ENCODE results near the gene ITPK1. TPM values are rescaled to one million over a fixed set of nuclear protein-coding genes. Genes with fewer than 3 reads are reported as not detected.

The ITPK1 gene
- total and polyA plus RNA-seq, 2 experiments from 2014 or later: 18.7 to 35.0 TPM

DNA sequence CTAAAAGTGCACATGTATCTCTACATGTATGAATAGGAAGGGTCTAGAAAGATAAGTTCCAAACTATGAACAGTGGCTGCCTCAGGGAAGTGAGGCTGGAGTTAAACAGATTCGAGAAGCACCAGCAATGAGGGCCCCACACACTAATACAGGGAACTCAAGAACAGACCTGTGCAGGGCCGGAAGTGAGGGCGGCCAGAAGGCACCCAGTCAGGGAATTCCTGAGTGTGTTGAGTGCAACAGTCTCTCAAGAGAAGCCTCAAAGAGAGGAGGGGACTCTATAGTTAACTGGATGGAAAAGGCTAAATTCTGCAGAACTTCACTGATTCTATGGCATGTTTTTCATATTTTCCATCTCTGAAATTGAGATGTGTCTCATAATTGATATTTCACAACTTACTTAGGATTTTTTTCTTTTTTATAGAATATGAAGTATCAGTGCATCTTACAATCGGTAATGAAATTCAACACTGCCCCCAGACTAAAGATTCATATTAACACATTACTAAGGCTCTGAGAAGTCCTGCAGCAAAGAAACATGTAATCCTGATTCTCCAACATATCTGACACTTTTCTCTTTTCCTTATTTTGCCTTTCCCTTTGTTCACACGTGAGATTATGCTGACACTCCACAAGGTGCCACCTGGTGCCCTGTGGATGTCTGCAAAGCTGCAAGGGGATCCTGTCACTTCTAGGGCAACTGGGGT, 131.5 kb downstream of the ITPK1 start:
- Histone ChIP-seq H3K9me3 (ENCODE audit: low read depth) (no peaks in the 10 kb centered on the region), H2AFZ (no peak overlapping the region), H3K36me3 (ENCODE audit: low read depth) (no peaks in the 10 kb centered on the region), H3K4me3 (no peak overlapping the region), H3K4me2 (ENCODE audit: unreplicated experiment) (no peak overlapping the region), H3K27me3 (replicated peaks; ENCODE audit: insufficient read depth) (no peaks in the 10 kb centered on the region), H3K27ac (no peak overlapping the region), H3K4me1 (ENCODE audit: insufficient read depth) (peaks cover 14% of the 10 kb centered on the region), H3K79me2 (ENCODE audit: insufficient read depth) (no peaks in the 10 kb centered on the region), H3F3A (ENCODE audit: insufficient read depth) (0 out of 2 replicates have a peak, but pooled peaks cover 3% of the 10 kb centered on the region), H3K9me2 (ENCODE audit: insufficient read depth) (no peaks in the 10 kb centered on the region), H4K20me1 (ENCODE audit: insufficient read depth) (no peaks in the 10 kb centered on the region), H3K9ac (no peak overlapping the region)
- DNase-seq: no peak
- no peak for TF ChIP-seq EZH2 (IDR thresholded peaks at IDR 0.05; ENCODE audit: insufficient read depth, poor library complexity, severe bottlenecking)
- TF ChIP-seq EZH2phosphoT487 (IDR thresholded peaks at IDR 0.05; ENCODE audit: insufficient read depth, low read depth): no peak
- in situ Hi-C loops (cut with MboI): no loop called here
- 89 to 93% methylated on average over 5 of the region's 5 CpGs for WGBS, 2 experiments (ENCODE audit: low coverage in 1 of 2, low lambda C conversion rate in 2 of 2, missing lambda C conversion rate in 2 of 2)

DNA sequence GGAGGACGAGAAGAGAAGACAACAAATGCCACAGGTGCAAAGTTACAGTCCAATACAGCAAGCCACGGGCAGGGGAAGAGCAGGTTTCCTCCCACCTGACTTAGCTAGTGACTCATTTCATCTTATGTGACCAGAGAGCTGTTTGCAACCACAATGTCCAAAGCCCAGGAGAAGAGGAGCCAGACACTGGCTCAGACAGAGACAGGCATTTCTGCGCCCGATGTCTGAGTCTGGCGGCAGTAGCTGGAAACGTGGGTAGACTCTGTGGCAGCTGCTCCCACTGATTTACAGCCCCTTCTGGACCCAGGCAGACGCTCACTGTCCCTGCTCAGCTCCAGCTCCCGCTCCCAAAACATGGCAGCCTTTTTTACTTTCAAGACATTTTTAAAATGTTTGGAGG, 132.8 kb downstream of the ITPK1 start:
- 87% methylated on average over 8 of the region's 8 CpGs for WGBS, 2 experiments (ENCODE audit: low coverage in 1 of 2, low lambda C conversion rate in 2 of 2, missing lambda C conversion rate in 2 of 2)
- no peak overlapping the region for H3K4me2 ChIP-seq (ENCODE audit: unreplicated experiment)
- H3K9ac ChIP-seq: no peak overlapping the region
- no peak overlapping the region for H2AFZ ChIP-seq
- H3K27ac ChIP-seq: no peak overlapping the region
- H3K9me2 ChIP-seq (ENCODE audit: insufficient read depth): no peaks in the 10 kb centered on the region
- H3K36me3 ChIP-seq (ENCODE audit: low read depth): no peaks in the 10 kb centered on the region
- DNase-seq: no peak
- H3K4me1 ChIP-seq (ENCODE audit: insufficient read depth): peaks cover 14% of the 10 kb centered on the region
- in situ Hi-C loops (cut with MboI): no loop called here
- no peak overlapping the region for H3K4me3 ChIP-seq
- no peaks in the 10 kb centered on the region for H3K79me2 ChIP-seq (ENCODE audit: insufficient read depth)
- H4K20me1 ChIP-seq (ENCODE audit: insufficient read depth): no peaks in the 10 kb centered on the region
- H3K27me3 ChIP-seq (replicated peaks; ENCODE audit: insufficient read depth): no peaks in the 10 kb centered on the region
- no peaks in the 10 kb centered on the region for H3K9me3 ChIP-seq (ENCODE audit: low read depth)
- TF ChIP-seq EZH2 (IDR thresholded peaks at IDR 0.05; ENCODE audit: insufficient read depth, poor library complexity, severe bottlenecking): no peak
- no peak for TF ChIP-seq EZH2phosphoT487 (IDR thresholded peaks at IDR 0.05; ENCODE audit: insufficient read depth, low read depth)
- H3F3A ChIP-seq (ENCODE audit: insufficient read depth): 0 out of 2 replicates have a peak, but pooled peaks cover 3% of the 10 kb centered on the region

DNA sequence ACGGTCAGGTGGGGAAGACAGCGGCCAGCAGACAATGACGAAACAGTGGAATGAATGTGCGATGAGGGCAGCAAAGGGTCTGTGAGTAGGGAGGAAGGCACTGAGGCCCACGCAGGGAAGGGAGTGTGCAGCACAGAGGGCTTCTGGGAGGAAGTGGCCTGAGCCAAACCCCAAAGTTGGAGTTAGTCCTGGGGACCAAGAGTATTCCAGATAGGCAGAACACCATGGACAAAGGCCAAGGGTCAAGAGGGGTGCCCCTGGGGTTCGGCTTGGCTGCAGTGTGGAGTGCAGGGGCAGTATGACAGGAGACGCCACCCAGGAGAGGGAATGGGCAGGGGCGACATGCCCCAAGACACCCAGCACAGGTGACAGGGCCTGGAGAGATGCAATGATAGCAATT, 134.0 kb downstream of the ITPK1 start:
- Histone ChIP-seq H4K20me1 (ENCODE audit: insufficient read depth) (no peaks in the 10 kb centered on the region), H3K9ac (no peak overlapping the region), H3K9me2 (ENCODE audit: insufficient read depth) (no peaks in the 10 kb centered on the region), H3K79me2 (ENCODE audit: insufficient read depth) (no peaks in the 10 kb centered on the region), H3K4me2 (ENCODE audit: unreplicated experiment) (no peak overlapping the region), H3K4me1 (ENCODE audit: insufficient read depth) (peaks cover 13% of the 10 kb centered on the region), H3K27ac (no peak overlapping the region), H2AFZ (no peak overlapping the region), H3F3A (ENCODE audit: insufficient read depth) (0 out of 2 replicates have a peak, but pooled peaks cover 3% of the 10 kb centered on the region), H3K9me3 (ENCODE audit: low read depth) (no peaks in the 10 kb centered on the region), H3K36me3 (ENCODE audit: low read depth) (no peaks in the 10 kb centered on the region), H3K4me3 (no peak overlapping the region), H3K27me3 (replicated peaks; ENCODE audit: insufficient read depth) (no peaks in the 10 kb centered on the region)
- TF ChIP-seq EZH2phosphoT487 (IDR thresholded peaks at IDR 0.05; ENCODE audit: insufficient read depth, low read depth): no peak
- TF ChIP-seq EZH2 (IDR thresholded peaks at IDR 0.05; ENCODE audit: insufficient read depth, poor library complexity, severe bottlenecking): no peak
- DNase-seq: no peak
- WGBS, 2 experiments (ENCODE audit: low coverage in 1 of 2, low lambda C conversion rate in 2 of 2, missing lambda C conversion rate in 2 of 2): 97% methylated on average over 8 of the region's 8 CpGs
- in situ Hi-C loops (cut with MboI): no loop called here

DNA sequence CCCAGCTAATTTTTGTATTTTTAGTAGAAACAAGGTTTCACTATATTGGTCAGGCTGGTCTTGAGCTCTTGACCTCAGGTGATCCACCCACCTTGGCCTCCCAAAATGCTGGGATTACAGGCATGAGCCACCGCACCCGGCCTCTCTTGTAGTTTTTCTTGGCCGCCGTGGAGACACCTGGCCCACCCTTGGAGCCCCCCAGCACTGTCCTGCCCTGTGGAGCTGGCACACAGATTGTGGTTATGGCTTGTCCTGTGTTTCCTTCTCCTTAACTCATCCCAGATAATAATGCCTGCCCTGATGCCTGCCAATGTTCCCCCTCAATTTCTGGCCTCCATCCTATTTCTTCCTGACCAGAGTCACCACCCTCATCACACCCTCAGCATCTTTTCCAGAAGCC, 134.9 kb downstream of the ITPK1 start:
- Histone ChIP-seq H2AFZ (no peak overlapping the region), H4K20me1 (ENCODE audit: insufficient read depth) (no peaks in the 10 kb centered on the region), H3K9me3 (ENCODE audit: low read depth) (no peaks in the 10 kb centered on the region), H3K79me2 (ENCODE audit: insufficient read depth) (no peaks in the 10 kb centered on the region), H3K4me1 (ENCODE audit: insufficient read depth) (peaks cover 5% of the 10 kb centered on the region), H3K4me3 (no peak overlapping the region), H3F3A (ENCODE audit: insufficient read depth) (0 out of 2 replicates have a peak, but pooled peaks cover 2% of the 10 kb centered on the region), H3K36me3 (ENCODE audit: low read depth) (no peaks in the 10 kb centered on the region), H3K9ac (no peak overlapping the region), H3K4me2 (ENCODE audit: unreplicated experiment) (no peak overlapping the region), H3K9me2 (ENCODE audit: insufficient read depth) (no peaks in the 10 kb centered on the region), H3K27ac (no peak overlapping the region), H3K27me3 (replicated peaks; ENCODE audit: insufficient read depth) (no peaks in the 10 kb centered on the region)
- TF ChIP-seq EZH2 (IDR thresholded peaks at IDR 0.05; ENCODE audit: insufficient read depth, poor library complexity, severe bottlenecking) (no peak), EZH2phosphoT487 (IDR thresholded peaks at IDR 0.05; ENCODE audit: insufficient read depth, low read depth) (no peak)
- DNase-seq: no peak
- 83 to 86% methylated on average over 4 of the region's 4 CpGs for WGBS, 2 experiments (ENCODE audit: low coverage in 1 of 2, low lambda C conversion rate in 2 of 2, missing lambda C conversion rate in 2 of 2)
- in situ Hi-C loops (cut with MboI): no loop called here

Data from GM23248 (cell line).